HL-60 (cell line): ENCODE data around the gene RAI2.

Experiments used
- TF ChIP-seq, protein P1 (sequence below): IDR thresholded peaks from one replicate; pipeline ENCODE4 v1.5.1; 2011; ENCODE audit warnings: low read length, control low read depth, inconsistent platforms; ENCODE audit not compliant: insufficient read depth
- TF ChIP-seq, protein P2 (sequence below): IDR thresholded peaks from 2 replicates; pipeline ENCODE4 v1.6.1; 2012; ENCODE audit warnings: low read depth; ENCODE audit not compliant: insufficient replicate concordance

DNA sequence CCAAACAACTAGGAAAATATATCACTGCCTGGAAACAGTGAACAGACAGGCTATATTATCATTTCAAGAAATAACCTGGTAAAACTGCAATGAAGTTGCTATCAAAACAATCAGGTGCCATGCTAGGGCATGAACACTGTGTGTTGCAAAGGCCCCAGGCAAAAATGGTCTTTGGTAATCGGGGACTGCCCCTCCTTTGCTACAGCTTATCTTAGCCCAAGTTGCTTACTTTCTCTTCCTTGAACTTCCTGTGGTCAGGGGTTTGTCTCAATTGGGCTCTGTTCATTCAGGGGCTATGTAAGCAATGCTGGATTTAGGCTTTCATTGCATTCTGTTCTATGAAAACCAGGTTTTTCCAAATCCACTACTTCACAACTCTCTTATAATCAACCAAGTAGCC lies 93.4 kb downstream of the RAI2 start:
- TF ChIP-seq, protein P1, sequence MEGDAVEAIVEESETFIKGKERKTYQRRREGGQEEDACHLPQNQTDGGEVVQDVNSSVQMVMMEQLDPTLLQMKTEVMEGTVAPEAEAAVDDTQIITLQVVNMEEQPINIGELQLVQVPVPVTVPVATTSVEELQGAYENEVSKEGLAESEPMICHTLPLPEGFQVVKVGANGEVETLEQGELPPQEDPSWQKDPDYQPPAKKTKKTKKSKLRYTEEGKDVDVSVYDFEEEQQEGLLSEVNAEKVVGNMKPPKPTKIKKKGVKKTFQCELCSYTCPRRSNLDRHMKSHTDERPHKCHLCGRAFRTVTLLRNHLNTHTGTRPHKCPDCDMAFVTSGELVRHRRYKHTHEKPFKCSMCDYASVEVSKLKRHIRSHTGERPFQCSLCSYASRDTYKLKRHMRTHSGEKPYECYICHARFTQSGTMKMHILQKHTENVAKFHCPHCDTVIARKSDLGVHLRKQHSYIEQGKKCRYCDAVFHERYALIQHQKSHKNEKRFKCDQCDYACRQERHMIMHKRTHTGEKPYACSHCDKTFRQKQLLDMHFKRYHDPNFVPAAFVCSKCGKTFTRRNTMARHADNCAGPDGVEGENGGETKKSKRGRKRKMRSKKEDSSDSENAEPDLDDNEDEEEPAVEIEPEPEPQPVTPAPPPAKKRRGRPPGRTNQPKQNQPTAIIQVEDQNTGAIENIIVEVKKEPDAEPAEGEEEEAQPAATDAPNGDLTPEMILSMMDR: no peak
- TF ChIP-seq, protein P2, sequence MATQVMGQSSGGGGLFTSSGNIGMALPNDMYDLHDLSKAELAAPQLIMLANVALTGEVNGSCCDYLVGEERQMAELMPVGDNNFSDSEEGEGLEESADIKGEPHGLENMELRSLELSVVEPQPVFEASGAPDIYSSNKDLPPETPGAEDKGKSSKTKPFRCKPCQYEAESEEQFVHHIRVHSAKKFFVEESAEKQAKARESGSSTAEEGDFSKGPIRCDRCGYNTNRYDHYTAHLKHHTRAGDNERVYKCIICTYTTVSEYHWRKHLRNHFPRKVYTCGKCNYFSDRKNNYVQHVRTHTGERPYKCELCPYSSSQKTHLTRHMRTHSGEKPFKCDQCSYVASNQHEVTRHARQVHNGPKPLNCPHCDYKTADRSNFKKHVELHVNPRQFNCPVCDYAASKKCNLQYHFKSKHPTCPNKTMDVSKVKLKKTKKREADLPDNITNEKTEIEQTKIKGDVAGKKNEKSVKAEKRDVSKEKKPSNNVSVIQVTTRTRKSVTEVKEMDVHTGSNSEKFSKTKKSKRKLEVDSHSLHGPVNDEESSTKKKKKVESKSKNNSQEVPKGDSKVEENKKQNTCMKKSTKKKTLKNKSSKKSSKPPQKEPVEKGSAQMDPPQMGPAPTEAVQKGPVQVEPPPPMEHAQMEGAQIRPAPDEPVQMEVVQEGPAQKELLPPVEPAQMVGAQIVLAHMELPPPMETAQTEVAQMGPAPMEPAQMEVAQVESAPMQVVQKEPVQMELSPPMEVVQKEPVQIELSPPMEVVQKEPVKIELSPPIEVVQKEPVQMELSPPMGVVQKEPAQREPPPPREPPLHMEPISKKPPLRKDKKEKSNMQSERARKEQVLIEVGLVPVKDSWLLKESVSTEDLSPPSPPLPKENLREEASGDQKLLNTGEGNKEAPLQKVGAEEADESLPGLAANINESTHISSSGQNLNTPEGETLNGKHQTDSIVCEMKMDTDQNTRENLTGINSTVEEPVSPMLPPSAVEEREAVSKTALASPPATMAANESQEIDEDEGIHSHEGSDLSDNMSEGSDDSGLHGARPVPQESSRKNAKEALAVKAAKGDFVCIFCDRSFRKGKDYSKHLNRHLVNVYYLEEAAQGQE: no peak
